Vagina (tissue), 2 donors: ENCODE measurements around the gene HSBP1L1. TPM values are rescaled to one million over a fixed set of nuclear protein-coding genes. Genes with fewer than 3 reads are reported as not detected.
"Not testable (repeated sequence)": the region's sequence is repeated elsewhere in the genome, so short reads cannot be mapped to it uniquely, and the experiment has no call there.

Experiments
- DNase-seq, 2 donors: peaks; one replicate each; pipeline ENCODE4 v3.0.0-alpha.2; 2017; ENCODE audit errors: extremely low spot score in 2 of 2
- H3K27ac ChIP-seq: fragments of 200-600 bp; sonication (generic); one replicate; pipeline ENCODE4 v1.5.1; 2019
- H3K27me3 ChIP-seq: fragments of 200-600 bp; sonication (generic); one replicate; pipeline ENCODE4 v1.5.1; 2019
- H3K36me3 ChIP-seq, 2 donors: fragments of 200-600 bp; sonication (generic); one replicate each; pipeline ENCODE4 v1.5.1; 2017 to 2019
- H3K4me1 ChIP-seq: fragments of 200-600 bp; sonication (generic); one replicate; pipeline ENCODE4 v1.5.1; 2019
- H3K4me3 ChIP-seq, 2 donors: fragments of 200-600 bp; sonication (generic); 1 replicate in 1 of 2; 2 replicates in 1 of 2; pipeline ENCODE4 v1.5.1; 2016 to 2019
- H3K9me3 ChIP-seq: fragments of 200-600 bp; sonication (generic); one replicate; pipeline ENCODE4 v1.5.1; 2019
- POLR2A ChIP-seq, 2 donors: fragments of 450-650 bp; IDR thresholded peaks; one replicate each; pipeline ENCODE4 v1.6.1; 2017; ENCODE audit warnings: antibody characterized with exemption in 2 of 2, mild to moderate bottlenecking in 2 of 2, moderate library complexity in 2 of 2
- POLR2AphosphoS5 ChIP-seq, 2 donors: sonication (generic); formaldehyde crosslinking; IDR thresholded peaks; one replicate each; pipeline ENCODE4 v1.9.0; 2017; ENCODE audit warnings: antibody characterized with exemption in 2 of 2, mild to moderate bottlenecking in 2 of 2, low read depth in 1 of 2; ENCODE audit not compliant: insufficient read depth in 1 of 2
- intact Hi-C: fragments of 100-400 bp; cut with DNase I; formaldehyde crosslinking; loops from one replicate; pipeline ENCODE4 v1.15.1; 2023
- total RNA-seq: library from RNA; depleted of rRNA; stranded (reverse); fragments of >200 nt; gene quantifications from one replicate; pipeline ENCODE4 v1.2.3, GENCODE V29; 2016
- TF ChIP-seq, protein P1 (sequence below), 3 experiments: fragments of 450-650 bp in 2 of 3; fragments of 200-600 bp in 1 of 3; sonication (generic) in 1 of 3; IDR thresholded peaks; one replicate each; pipeline ENCODE4 v1.5.1; 2017 to 2019; ENCODE audit warnings: antibody characterized with exemption in 3 of 3, mild to moderate bottlenecking in 2 of 3, moderate library complexity in 2 of 3

HSBP1L1 gene
- total RNA-seq, 1 donor from 2014 or later, result 32.2 TPM

DNA sequence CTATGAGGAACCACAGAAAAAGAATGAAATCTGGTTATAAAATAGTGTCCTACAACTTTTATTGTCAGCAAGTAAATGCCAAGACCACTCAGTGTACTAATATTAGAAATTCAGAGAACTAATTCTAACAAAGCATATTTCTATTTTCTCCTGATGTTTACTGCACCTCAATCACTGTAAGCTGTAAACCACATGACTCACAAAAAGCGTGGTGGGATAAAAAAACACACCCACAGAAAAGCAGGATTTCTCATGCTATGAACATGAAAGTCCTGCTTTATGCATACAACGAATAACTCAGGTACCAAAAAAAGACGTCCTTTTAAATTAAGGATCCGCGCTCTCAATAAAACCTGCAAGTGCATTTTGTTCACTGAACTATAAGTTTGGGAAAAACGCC is 23.1 kb downstream of the HSBP1L1 start:
- intact Hi-C loops, result no loop called here
- Histone ChIP-seq H3K27ac (peak overlapping the region; percentile 86), H3K27me3 (no peaks in the 10 kb centered on the region), H3K4me1 (peaks cover 43% of the 10 kb centered on the region), H3K4me3 (peak overlapping the region; percentile 82), H3K9me3 (no peaks in the 10 kb centered on the region), H3K36me3 (peaks cover 0 to 6% of the 10 kb centered on the region in 2 donors)
- TF ChIP-seq POLR2AphosphoS5 (IDR thresholded peaks at IDR 0.05; ENCODE audit: insufficient read depth in 1 of 2, low read depth in 1 of 2) (no peak), POLR2A (IDR thresholded peaks at IDR 0.05) (no peak)
- TF ChIP-seq, protein P1, sequence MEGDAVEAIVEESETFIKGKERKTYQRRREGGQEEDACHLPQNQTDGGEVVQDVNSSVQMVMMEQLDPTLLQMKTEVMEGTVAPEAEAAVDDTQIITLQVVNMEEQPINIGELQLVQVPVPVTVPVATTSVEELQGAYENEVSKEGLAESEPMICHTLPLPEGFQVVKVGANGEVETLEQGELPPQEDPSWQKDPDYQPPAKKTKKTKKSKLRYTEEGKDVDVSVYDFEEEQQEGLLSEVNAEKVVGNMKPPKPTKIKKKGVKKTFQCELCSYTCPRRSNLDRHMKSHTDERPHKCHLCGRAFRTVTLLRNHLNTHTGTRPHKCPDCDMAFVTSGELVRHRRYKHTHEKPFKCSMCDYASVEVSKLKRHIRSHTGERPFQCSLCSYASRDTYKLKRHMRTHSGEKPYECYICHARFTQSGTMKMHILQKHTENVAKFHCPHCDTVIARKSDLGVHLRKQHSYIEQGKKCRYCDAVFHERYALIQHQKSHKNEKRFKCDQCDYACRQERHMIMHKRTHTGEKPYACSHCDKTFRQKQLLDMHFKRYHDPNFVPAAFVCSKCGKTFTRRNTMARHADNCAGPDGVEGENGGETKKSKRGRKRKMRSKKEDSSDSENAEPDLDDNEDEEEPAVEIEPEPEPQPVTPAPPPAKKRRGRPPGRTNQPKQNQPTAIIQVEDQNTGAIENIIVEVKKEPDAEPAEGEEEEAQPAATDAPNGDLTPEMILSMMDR (IDR thresholded peaks at IDR 0.05), result no peak
- no peak for DNase-seq

DNA sequence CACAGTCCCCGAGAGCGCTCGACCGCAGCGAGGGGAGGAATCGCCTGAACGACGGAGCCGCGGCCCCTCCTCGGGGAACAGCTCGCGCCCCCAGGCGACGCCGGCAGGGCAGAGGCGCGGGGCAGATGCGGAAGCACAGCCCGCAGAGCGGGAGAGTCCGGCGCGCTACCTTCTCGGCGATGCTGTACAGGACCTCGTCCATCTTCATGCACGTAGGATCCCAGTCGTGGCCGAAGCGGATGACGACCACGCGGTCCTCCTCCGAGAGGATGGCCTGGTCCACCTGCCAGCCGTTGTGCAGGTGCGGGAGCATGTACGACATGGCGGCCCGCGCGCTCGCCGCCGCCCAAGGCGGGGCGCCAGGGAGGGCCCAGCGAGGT is 23.6 kb downstream of the HSBP1L1 start:
- H3K4me1 ChIP-seq, result peaks cover 39% of the 10 kb centered on the region
- H3K27ac ChIP-seq, result peak overlapping the region; percentile 86
- H3K27me3 ChIP-seq, result no peaks in the 10 kb centered on the region
- intact Hi-C loops, result no loop called here
- DNase-seq, result no peak
- H3K36me3 ChIP-seq, result peaks cover 0 to 6% of the 10 kb centered on the region in 2 donors
- peak overlapping the region; percentile 82 for H3K4me3 ChIP-seq
- no peaks in the 10 kb centered on the region for H3K9me3 ChIP-seq
- TF ChIP-seq, protein P1 (IDR thresholded peaks at IDR 0.05), result no peak
- TF ChIP-seq POLR2A (IDR thresholded peaks at IDR 0.05) (no peak), POLR2AphosphoS5 (IDR thresholded peaks at IDR 0.05; ENCODE audit: insufficient read depth in 1 of 2, low read depth in 1 of 2) (no peak)

DNA sequence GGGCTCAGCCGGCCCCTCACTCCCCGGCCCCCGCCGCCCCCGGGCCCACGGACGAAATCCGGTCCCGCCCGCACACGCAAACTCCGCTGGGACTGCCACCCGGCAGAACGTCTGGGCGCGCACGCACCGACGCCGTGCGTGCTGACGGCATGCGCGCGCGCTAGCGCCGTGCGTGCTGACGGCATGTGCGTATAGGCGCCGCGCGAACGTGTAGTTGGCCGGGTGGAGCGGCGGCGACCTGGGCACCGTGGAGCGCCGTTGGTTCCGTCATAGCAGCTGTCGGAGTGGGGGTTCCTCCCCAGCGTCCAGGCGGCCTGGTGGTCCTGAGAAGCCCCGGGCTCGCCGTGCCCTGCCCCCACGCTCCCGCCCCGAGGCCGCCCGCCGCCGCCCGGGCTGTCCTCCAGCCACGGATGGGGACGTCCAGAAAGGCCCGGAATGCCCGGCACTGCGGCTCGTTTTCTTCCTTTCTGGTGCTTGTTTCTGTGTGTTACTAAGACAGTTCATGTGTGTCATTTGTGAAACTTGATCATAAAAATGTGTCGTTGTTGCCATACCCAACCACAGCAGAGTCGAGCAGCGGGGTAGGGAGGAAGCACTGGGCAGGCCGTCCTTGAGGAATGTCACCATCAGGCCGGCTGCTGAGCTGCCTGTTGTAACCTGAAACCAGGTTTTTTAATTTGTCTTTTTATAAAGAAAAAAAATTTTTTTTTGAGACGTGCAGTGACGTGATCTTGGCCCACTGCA is 24.2 kb downstream of the HSBP1L1 start, which contains the start of gene TXNL4A:
TSS of gene TXNL4A (minus strand) at position 113 of the 744 bp plus-strand sequence. CDS start 171 bp downstream, outside the sequence.
- TF ChIP-seq POLR2AphosphoS5 (IDR thresholded peaks at IDR 0.05; ENCODE audit: insufficient read depth in 1 of 2, low read depth in 1 of 2) (peak; percentile 22 to 77), POLR2A (IDR thresholded peaks at IDR 0.05) (peak in 1 of 2 donors; percentile 60)
- TF ChIP-seq, protein P1 (IDR thresholded peaks at IDR 0.05), result no peak
- no peak for DNase-seq
- Histone ChIP-seq H3K27ac (peak within 1 kb of the TSS; percentile 86), H3K9me3 (no peaks in the 10 kb centered on the region), H3K36me3 (peaks cover 0 to 6% of the 10 kb centered on the region in 2 donors), H3K4me3 (peak within 1 kb of the TSS; percentile 82), H3K27me3 (no peaks in the 10 kb centered on the region), H3K4me1 (peaks cover 35% of the 10 kb centered on the region)
- intact Hi-C loops, result no loop called here

DNA sequence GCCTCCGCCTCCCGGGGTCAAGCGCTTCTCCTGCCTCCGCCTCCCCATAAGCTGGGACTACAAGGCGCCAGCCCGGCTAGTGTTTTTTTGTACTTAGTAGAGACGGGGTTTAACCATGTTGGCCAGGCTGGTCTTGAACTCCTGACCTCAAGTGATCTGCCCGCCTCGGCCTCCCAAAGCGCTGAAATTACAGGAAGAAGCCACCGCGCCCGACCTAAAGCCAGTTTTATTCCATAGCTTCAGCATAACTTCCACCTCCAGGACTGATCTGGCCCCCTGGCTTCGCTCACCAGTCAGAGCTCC is 24.7 kb downstream of the HSBP1L1 start:
- Histone ChIP-seq H3K4me3 (peak overlapping the region; percentile 82), H3K27ac (peak overlapping the region; percentile 86), H3K27me3 (no peaks in the 10 kb centered on the region), H3K36me3 (peaks cover 0 to 6% of the 10 kb centered on the region in 2 donors), H3K4me1 (peaks cover 35% of the 10 kb centered on the region), H3K9me3 (no peaks in the 10 kb centered on the region)
- no peak for DNase-seq
- TF ChIP-seq POLR2A (IDR thresholded peaks at IDR 0.05), result no peak
- TF ChIP-seq, protein P1 (IDR thresholded peaks at IDR 0.05), result no peak
- intact Hi-C loops, result no loop called here

DNA sequence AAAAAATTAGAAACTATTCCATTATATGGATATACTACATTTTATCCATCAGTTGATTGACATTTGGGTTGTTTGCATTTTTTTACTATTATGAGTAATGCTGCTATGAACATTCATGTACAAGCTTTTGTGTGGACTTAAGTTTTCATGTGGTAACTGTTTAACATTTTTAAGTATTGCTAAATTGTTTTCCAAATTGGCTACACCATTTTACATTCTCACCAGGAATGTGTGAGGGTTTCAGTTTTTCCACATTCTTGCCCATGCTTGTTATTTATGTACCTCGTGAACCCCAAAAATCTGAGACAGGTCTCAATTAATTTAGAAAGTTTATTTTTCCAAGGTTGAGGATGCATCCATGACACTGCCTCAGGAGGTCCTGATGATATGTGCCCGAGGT is 27.1 kb downstream of the HSBP1L1 start:
- H3K4me3 ChIP-seq, result no peak overlapping the region
- no peaks in the 10 kb centered on the region for H3K27me3 ChIP-seq
- H3K36me3 ChIP-seq, result no peaks in the 10 kb centered on the region
- TF ChIP-seq, protein P1 (IDR thresholded peaks at IDR 0.05), result no peak
- TF ChIP-seq POLR2AphosphoS5 (IDR thresholded peaks at IDR 0.05; ENCODE audit: insufficient read depth in 1 of 2, low read depth in 1 of 2), result no peak
- no peak for TF ChIP-seq POLR2A (IDR thresholded peaks at IDR 0.05)
- intact Hi-C loops, result no loop called here
- H3K4me1 ChIP-seq, result peaks cover 20% of the 10 kb centered on the region
- H3K9me3 ChIP-seq, result no peaks in the 10 kb centered on the region
- no peak overlapping the region for H3K27ac ChIP-seq
- no peak for DNase-seq

DNA sequence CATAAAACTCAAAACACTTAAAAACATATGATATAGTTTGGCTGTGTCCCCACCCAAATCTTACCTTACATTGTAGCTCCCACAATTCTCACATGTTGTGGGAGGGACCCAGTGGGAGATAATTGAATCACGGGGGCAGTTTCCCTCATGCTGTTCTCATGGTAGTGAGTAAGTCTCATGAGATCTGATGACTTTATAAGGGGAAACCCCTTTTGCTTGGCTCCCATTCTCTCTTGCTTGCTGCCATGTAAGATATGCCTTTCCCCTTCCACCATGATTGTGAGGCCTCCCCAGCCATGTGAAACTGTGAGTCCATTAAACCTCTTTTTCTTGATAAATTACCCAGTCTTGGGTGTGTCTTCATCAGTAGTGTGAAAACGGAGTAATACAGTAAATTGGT is 35.3 kb downstream of the HSBP1L1 start:
- H3K9me3 ChIP-seq, H3K27ac ChIP-seq, H3K4me1 ChIP-seq, H3K4me3 ChIP-seq, DNase-seq, intact Hi-C loops, H3K36me3 ChIP-seq, H3K27me3 ChIP-seq: not testable (repeated sequence)
